HG02852 (cell line): ENCODE measurements around the gene RABIF.
A peak's percentile ranks its signal among the peaks of the same experiment; 100 is the strongest.
"Not testable (repeated sequence)": the region's sequence is repeated elsewhere in the genome, so short reads cannot be mapped to it uniquely, and the experiment has no call there.

ENCODE experiments used
- ATAC-seq: cut with Tn5 transposase; IDR thresholded peaks from one replicate; pipeline ENCODE4 v1.9.1; 2021; ENCODE audit warnings: mild to moderate bottlenecking, moderate library complexity; ENCODE audit not compliant: unreplicated experiment

The RABIF gene

DNA sequence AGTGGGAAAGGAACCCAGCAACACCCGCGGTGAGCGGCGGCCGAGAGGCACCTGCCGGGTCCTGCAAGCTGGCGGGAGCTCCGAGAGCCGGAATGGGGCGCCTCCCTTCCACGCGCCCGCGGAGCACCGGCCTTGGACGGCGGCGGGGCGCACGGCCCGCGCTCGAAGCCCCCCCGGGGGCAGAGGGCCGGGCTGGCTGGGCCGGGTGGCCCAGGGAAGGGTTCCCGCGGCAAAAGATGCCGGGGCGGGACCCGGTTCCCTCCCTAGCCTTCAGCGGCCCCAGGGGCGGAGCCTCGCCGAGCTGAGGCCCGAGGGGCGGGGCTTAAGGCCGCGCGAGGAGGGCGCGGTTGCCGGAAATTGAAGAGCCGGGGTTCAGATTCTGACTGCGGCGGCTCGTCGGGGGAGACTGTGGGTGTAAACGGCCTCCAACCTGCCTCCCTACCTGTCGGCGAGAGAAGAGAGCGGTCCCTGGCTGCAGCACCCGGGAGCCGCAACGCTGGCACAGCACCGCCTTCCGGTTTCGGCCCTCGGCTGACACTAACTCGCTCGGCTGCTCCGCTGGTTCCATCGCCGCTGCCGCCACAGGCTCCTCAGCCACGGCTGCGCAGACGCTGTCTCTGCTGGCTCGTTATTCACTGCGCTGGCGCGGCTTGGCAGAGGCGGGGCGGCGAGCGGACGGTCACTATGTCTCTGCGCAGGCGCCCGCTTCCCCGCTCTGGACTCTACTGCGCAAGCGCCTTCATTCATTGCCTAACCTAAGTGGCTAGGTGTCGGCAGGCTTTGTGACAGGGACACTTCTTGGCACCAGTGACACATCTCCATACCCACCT lies at the start of gene RABIF:
RABIF (minus strand) TSS at position 619 of the 830 bp plus-strand sequence; CDS start at position 568, 51 bp downstream.
- ATAC-seq: peak; percentile 88

GRCh38 chr1:202938287-202938925 lies 49.5 kb upstream of the RABIF start:
- ATAC-seq: no peak

GRCh38 chr1:202936409-202936808 lies 47.5 kb upstream of the RABIF start:
- ATAC-seq: not testable (repeated sequence)

- no peak for ATAC-seq
Observed at GRCh38 chr1:202935844-202936243, 46.9 kb upstream of the RABIF start.

- no peak for ATAC-seq
Observed at GRCh38 chr1:202934755-202935154, 45.8 kb upstream of the RABIF start.

GRCh38 chr1:202932476-202932875 lies 43.5 kb upstream of the RABIF start:
- no peak for ATAC-seq

DNA sequence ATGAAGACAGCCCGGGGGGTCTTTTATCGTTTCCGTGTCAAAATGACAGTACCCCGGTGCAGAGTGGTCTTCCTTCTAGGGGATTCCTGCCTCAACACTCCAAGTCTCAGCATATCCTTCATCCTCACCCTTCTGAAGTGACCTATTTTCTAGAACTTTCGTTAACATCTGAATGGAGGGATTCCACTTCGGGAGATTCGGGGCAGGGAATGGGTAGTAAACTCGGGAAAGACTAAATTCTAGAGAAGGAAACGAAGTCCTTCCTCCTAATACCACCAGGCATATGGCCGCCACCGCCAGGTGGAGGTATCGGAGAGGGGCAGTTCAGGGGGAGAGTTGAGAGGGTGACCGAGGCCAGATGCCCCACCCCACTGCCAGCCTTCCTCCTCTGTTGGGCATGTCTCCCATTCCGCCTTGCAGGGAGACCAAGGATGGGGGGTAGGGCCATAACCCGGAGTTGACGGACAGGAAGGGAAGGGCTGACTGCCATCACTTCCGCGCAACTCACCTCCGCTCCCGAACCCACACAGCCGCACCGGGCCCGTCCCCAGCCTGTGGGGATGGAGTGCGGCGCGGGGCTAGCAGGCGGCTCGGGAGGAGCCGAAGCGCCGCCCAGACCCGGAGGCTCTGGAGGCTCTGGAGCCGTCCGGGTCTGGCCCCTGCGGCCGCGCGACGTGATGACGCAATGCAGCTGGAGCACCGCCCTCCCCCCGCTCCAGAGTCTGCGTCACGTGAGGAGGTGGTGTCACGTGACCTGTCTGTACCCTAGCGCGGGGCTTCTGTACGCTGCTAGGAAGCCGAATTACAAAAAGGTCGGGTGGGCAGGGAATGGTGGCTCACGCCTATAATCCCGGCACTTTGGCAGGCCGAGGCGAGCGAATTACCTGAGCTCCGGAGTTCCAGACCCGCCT lies 37.9 kb upstream of the RABIF start, which contains the start of gene KLHL12:
KLHL12 (minus strand) TSS at position 654 of the 911 bp plus-strand sequence. CDS start 2,072 bp downstream, outside the sequence.
- peak; percentile 91 for ATAC-seq

DNA sequence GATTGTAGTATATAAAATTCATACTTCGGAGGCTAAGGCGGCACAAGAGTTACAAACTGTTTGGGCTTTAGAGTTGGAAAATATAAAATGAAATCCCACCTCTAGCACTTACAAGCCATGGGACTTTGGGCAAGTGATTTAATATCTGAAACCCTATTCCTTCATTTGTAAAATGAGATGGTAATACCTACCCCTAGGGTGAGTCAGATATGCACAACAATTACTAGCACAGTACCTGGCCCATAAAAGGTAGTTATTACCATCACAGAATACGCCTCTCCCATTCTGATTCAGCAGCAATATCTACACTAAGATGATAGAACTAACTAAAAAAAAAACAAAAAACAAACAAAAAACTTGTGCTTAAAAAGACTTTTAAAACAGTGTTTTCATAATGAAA lies 34.6 kb upstream of the RABIF start:
- ATAC-seq: no peak

GRCh38 chr1:202919615-202920014 lies 30.7 kb upstream of the RABIF start:
- ATAC-seq: no peak

GRCh38 chr1:202915146-202915545 lies 26.2 kb upstream of the RABIF start:
- ATAC-seq: no peak

- ATAC-seq: not testable (repeated sequence)
Observed at GRCh38 chr1:202912476-202912875, 23.5 kb upstream of the RABIF start.

- ATAC-seq: no peak
Observed at GRCh38 chr1:202909494-202909893, 20.5 kb upstream of the RABIF start.

DNA sequence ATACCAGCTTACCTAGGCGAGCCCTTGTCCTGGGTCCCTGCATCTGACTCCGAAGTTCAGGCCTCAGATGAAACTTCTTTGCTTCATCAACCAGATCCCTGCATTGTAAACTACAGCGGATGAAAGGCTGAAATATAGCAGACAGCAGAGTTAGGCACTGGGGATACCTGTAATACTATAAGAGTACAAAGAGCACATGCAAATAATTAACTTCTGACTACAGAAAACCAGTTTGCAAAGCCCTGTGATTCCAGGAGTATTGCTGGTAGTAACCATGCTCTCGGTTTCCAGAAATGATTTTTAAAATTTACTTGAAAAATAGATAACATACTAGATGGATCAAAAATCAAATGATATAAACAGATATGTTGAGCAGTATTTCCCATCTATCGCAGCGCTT lies 20.0 kb upstream of the RABIF start:
- ATAC-seq: no peak

DNA sequence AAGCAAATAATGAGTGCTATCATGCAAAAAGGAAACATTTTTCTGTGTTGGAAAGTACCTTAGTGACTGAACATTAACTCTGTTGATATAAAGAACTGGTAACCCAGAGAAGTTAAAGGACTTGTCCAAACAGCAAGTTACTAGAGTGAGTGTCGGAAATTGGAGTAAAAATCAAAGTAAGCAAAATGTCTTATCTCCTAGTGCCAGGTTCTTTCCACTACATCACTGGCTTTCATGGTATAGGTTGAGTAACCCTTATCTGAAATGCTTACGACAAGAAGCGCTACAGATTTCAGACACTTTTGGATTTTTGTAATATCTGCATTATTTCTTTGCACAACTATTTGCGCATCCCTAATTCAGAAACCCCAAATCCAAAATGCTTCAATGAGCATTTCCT lies 16.4 kb upstream of the RABIF start:
- ATAC-seq: no peak

GRCh38 chr1:202903808-202904207 lies 14.9 kb upstream of the RABIF start:
- ATAC-seq: not testable (repeated sequence)

- no peak for ATAC-seq
Observed at GRCh38 chr1:202901555-202901954, 12.6 kb upstream of the RABIF start.

DNA sequence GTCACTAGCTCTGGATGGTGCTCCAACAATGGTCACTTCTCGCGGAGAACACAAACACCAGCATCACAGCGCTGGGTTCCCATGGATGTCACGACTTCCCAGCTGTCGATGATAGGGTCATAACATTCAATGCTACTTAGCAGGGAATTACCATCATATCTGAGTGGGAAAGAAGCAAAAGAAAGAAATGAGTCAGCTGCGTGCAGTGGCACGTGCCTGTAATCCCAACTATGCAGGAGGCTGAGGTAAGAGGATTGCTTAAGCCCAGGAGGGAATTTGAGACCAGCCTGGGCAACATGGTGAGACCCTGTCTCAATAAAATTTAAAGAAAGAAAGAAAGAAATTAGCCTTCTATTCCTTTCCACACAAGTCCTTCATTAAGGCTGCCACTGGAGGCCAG lies 3.6 kb upstream of the RABIF start:
- ATAC-seq: no peak

DNA sequence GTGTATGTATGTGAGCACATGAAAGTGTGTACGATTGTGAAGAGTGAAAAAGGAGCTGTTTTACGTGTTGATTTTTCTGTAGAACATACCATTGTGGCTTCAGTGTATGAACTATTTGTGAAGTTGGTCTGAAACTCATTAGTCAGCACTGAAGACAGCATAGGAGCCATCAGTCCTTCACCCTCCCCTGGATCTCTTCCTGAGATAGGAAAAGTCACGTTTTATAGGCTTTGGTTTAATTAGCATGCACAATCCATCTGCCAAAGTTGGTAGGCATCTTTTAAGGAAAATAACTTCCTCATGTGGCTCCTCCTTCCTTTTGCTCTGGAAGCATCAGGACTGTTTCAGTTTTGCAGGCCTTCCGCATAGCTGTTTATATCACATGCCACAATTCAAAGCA lies 1.4 kb upstream of the RABIF start:
- no peak for ATAC-seq

GRCh38 chr1:202888221-202888530 lies 773 bp downstream of the RABIF start:
- ATAC-seq: no peak

- no peak for ATAC-seq
Observed at GRCh38 chr1:202880961-202881460, 7.9 kb downstream of the RABIF start.

- no peak for ATAC-seq
Observed at GRCh38 chr1:202880062-202880461, 8.9 kb downstream of the RABIF start.
